HCT116 (cell line): ENCODE data around the gene STX16. TPM values are rescaled to one million over a fixed set of nuclear protein-coding genes. Genes with fewer than 3 reads are reported as not detected.

Source experiments
- ATAC-seq: fragments of 200-7000 bp; cut with Tn5 transposase; 2 replicates; pipeline ENCODE4 v1.9.1; 2020; ENCODE audit warnings: mild to moderate bottlenecking, moderate library complexity
- BruUV-seq: library from RNA; stranded (reverse); fragments of 400-500 nt; replicated peaks from 2 replicates; lab custom pipeline; 2021; lab: Mats Ljungman, UMichigan
- CTCF ChIA-PET: fragments of 300-600 bp; sonication (Branson Sonifier 250); formaldehyde crosslinking; loops from one replicate; lab custom pipeline; 2021; ENCODE audit warnings: antibody characterized with exemption; lab: Charles Lee
- POLR2A ChIA-PET: fragments of 300-600, 350-600 bp; sonication (Branson Sonifier 250); formaldehyde crosslinking; loops from one replicate; lab custom pipeline; 2021; ENCODE audit warnings: antibody characterized with exemption; lab: Charles Lee
- RAD21 ChIA-PET, 2 experiments: fragments of 300-600 bp; sonication (Branson Sonifier 250); formaldehyde crosslinking; loops; one replicate each; lab custom pipeline; 2023; ENCODE audit warnings: low total read pairs in 2 of 2; ENCODE audit not compliant: uncharacterized antibody in 2 of 2, unreplicated experiment in 2 of 2, low non-redundant PET in 1 of 2; lab: Charles Lee
- DNase-seq: peaks from one replicate; pipeline ENCODE4 v3.0.0-alpha.2; 2010; ENCODE audit warnings: low read depth, low spot score
- H2AFZ ChIP-seq: fragments of 200-600 bp; shearing (Covaris generic), sonication (generic); 2 replicates; pipeline ENCODE4 v1.6.1; 2017; ENCODE audit warnings: low read depth, mixed run types, mixed read lengths, antibody characterized with exemption, low read length; ENCODE audit not compliant: poor library complexity, severe bottlenecking
- H3K27ac ChIP-seq: 2 replicates; pipeline ENCODE4 v1.5.1; 2012; ENCODE audit warnings: low read depth, low read length
- H3K27me3 ChIP-seq: fragments of 200-600 bp; sonication (generic); 2 replicates; pipeline ENCODE4 v1.6.1; 2016; ENCODE audit warnings: mixed run types, low read length, mixed read lengths; ENCODE audit not compliant: insufficient read depth
- H3K36me3 ChIP-seq, 2 experiments: fragments of 200-500 bp in 1 of 2; fragments of 200-600 bp in 1 of 2; sonication (Bioruptor generic) in 1 of 2; sonication (generic) in 1 of 2; 2 replicates each; pipeline versions ENCODE4 v1.5.1 to v1.6.1; 2014 to 2016; ENCODE audit warnings: low read length in 2 of 2, inconsistent platforms in 1 of 2, mixed read lengths in 1 of 2, mixed run types in 1 of 2; ENCODE audit not compliant: insufficient read depth in 2 of 2, control insufficient read depth in 1 of 2
- H3K4me1 ChIP-seq, 2 experiments: fragments of 200-600 bp in 1 of 2; sonication (generic) in 1 of 2; 2 replicates each; pipeline versions ENCODE4 v1.5.1 to v1.6.1; 2012 to 2017; ENCODE audit warnings: low read length in 2 of 2, inconsistent platforms in 1 of 2, mild to moderate bottlenecking in 1 of 2, mixed read lengths in 1 of 2, mixed run types in 1 of 2, moderate library complexity in 1 of 2; ENCODE audit not compliant: insufficient read depth in 2 of 2, control insufficient read depth in 1 of 2
- H3K4me2 ChIP-seq: fragments of 200-600 bp; sonication (generic); 2 replicates; pipeline ENCODE4 v1.6.1; 2017; ENCODE audit warnings: mixed run types, low read length, mixed read lengths
- H3K4me3 ChIP-seq, 2 experiments: fragments of 200-600 bp in 1 of 2; sonication (generic) in 1 of 2; replicated peaks in 1 of 2; 2 replicates each; pipeline ENCODE4 v1.5.1; 2011 to 2016; ENCODE audit warnings: low read length in 2 of 2, control low read depth in 1 of 2, low read depth in 1 of 2, mild to moderate bottlenecking in 1 of 2, mixed read lengths in 1 of 2, mixed run types in 1 of 2
- H3K79me2 ChIP-seq: fragments of 200-600 bp; sonication (generic); 2 replicates; pipeline ENCODE4 v1.6.1; 2017; ENCODE audit warnings: mild to moderate bottlenecking, mixed run types, low read length, moderate library complexity, mixed read lengths; ENCODE audit not compliant: insufficient read depth
- H3K9ac ChIP-seq: fragments of 200-600 bp; sonication (generic); 2 replicates; pipeline ENCODE4 v1.6.1; 2016; ENCODE audit warnings: low read length, mixed read lengths
- H3K9me2 ChIP-seq: fragments of 200-600 bp; sonication (generic), shearing (Covaris generic); 2 replicates; pipeline ENCODE4 v1.6.1; 2017; ENCODE audit warnings: mixed run types, mild to moderate bottlenecking, moderate library complexity; ENCODE audit not compliant: insufficient read depth
- H3K9me3 ChIP-seq, 2 experiments: fragments of 200-500 bp in 1 of 2; fragments of 200-600 bp in 1 of 2; sonication (Bioruptor generic) in 1 of 2; sonication (generic) in 1 of 2; 2 replicates each; pipeline ENCODE4 v1.6.1; 2014 to 2017; ENCODE audit warnings: low read length in 2 of 2, mixed read lengths in 2 of 2, inconsistent platforms in 1 of 2, low read depth in 1 of 2, mild to moderate bottlenecking in 1 of 2, mixed run types in 1 of 2, moderate library complexity in 1 of 2; ENCODE audit not compliant: control insufficient read depth in 1 of 2, insufficient read depth in 1 of 2
- H4K20me1 ChIP-seq: fragments of 200-600 bp; sonication (generic), shearing (Covaris generic); 2 replicates; pipeline ENCODE4 v1.6.1; 2017; ENCODE audit warnings: mixed run types, mild to moderate bottlenecking, moderate library complexity; ENCODE audit not compliant: insufficient read depth
- CBX3 ChIP-seq: IDR thresholded peaks from 2 replicates; pipeline ENCODE4 v1.6.1; 2012; ENCODE audit warnings: low read depth
- CEBPB ChIP-seq: IDR thresholded peaks from 2 replicates; pipeline ENCODE4 v1.6.1; 2012; ENCODE audit warnings: low read depth
- EGR1 ChIP-seq: IDR thresholded peaks from 2 replicates; pipeline ENCODE4 v1.6.1; 2012; ENCODE audit warnings: low read depth
- ELF1 ChIP-seq: IDR thresholded peaks from 2 replicates; pipeline ENCODE4 v1.6.1; 2012; ENCODE audit warnings: low read depth, borderline replicate concordance
- EZH2 ChIP-seq: fragments of 200-600 bp; sonication (generic); IDR thresholded peaks from 2 replicates; pipeline ENCODE4 v1.6.1; 2017; ENCODE audit warnings: antibody characterized with exemption, mixed run types
- JUND ChIP-seq: IDR thresholded peaks from 2 replicates; pipeline ENCODE4 v1.6.1; 2012
- POLR2A ChIP-seq: IDR thresholded peaks from 2 replicates; pipeline ENCODE4 v1.7.0; 2011; ENCODE audit warnings: borderline replicate concordance; ENCODE audit not compliant: insufficient read depth, insufficient read length; ENCODE audit errors: extremely low read depth
- POLR2AphosphoS5 ChIP-seq: IDR thresholded peaks from 2 replicates; pipeline ENCODE4 v1.6.1; 2011; ENCODE audit warnings: mild to moderate bottlenecking, low read depth, low read length, moderate library complexity
- SIN3A ChIP-seq: IDR thresholded peaks from 2 replicates; pipeline ENCODE4 v1.6.1; 2012; ENCODE audit warnings: low read depth
- SP1 ChIP-seq: IDR thresholded peaks from 2 replicates; pipeline ENCODE4 v1.6.1; 2012; ENCODE audit warnings: low read depth
- TCF7L2 ChIP-seq: IDR thresholded peaks from 2 replicates; pipeline ENCODE4 v1.7.0; 2011; ENCODE audit warnings: borderline replicate concordance, inconsistent platforms; ENCODE audit not compliant: insufficient read depth, insufficient read length; ENCODE audit errors: extremely low read depth
- YY1 ChIP-seq: IDR thresholded peaks from 2 replicates; pipeline ENCODE4 v1.6.1; 2011; ENCODE audit warnings: low read length, low read depth, moderate library complexity, mild to moderate bottlenecking; ENCODE audit not compliant: insufficient replicate concordance; ENCODE audit errors: extremely low read depth
- ZNF274 ChIP-seq: fragments of 200-500 bp; sonication (Bioruptor generic); IDR thresholded peaks from 2 replicates; pipeline ENCODE4 v1.6.1; 2014; ENCODE audit warnings: mild to moderate bottlenecking, low read depth, low read length, inconsistent platforms
- intact Hi-C: fragments of 100-400 bp; cut with micrococcal nuclease; formaldehyde crosslinking; loops from 2 replicates; pipeline ENCODE4 v1.10.0; 2022
- total RNA-seq: library from RNA; stranded (reverse); gene quantifications from one replicate; pipeline ENCODE4 v1.2.1, GENCODE V29; 2021; ENCODE audit not compliant: unreplicated experiment
- TF ChIP-seq, protein P1 (sequence below): IDR thresholded peaks from 2 replicates; pipeline ENCODE4 v1.6.1; 2012
- TF ChIP-seq, protein P2 (sequence below): IDR thresholded peaks from 2 replicates; pipeline ENCODE4 v1.6.1; 2012; ENCODE audit warnings: low read depth

Gene STX16
- total RNA-seq, 1 experiment from 2014 or later: 55.1 TPM

DNA sequence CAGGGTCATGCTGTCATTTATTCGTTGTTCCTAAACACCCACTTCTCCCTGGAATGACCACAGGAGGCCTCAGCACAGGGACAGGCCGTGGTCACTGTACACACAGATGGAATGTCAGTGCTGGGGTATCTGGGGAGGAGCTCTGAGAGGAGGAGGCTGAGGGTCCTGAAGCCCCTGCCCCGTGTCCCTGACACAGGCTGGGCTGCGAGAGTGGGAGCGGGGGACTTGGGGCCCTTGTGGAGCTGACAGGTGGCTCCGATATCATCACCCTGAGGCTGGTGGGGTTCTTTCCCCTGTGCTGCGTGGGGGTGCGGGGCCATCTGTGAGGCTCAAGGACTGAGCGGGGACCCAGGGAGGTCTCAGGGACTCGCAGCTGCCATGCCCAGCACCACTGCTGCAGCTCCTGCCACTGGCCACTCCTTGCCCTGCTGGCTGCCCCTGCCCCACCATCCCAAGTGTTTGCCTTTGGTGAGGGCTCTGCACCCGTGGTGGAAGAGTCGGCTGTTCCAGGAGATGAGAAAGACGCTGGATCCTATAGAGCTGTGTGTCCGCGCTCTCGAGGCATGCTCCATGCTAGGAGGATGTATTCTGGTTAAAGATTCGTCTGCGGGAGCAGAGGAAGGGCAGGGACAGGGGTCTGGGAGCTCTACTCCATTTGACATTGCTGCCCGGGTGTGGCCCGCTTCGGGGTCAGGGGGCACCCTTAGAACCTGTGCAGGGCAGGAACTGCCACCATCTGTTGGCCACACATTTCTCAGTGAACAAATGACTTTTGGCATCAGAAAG, 60.4 kb downstream of the STX16 start:
- no peak for DNase-seq
- intact Hi-C loops: no loop called here
- ChIA-PET RAD21 (no interaction called here), POLR2A (no interaction called here)
- no peaks in the 10 kb centered on the region for H3K4me1 ChIP-seq
- no TSS peak for BruUV-seq
- no peaks in the 10 kb centered on the region for H3K9me2 ChIP-seq
- no peak overlapping the region for H3K4me3 ChIP-seq
- no peak overlapping the region for H2AFZ ChIP-seq
- no peak for TF ChIP-seq POLR2A
- TF ChIP-seq, protein P1, sequence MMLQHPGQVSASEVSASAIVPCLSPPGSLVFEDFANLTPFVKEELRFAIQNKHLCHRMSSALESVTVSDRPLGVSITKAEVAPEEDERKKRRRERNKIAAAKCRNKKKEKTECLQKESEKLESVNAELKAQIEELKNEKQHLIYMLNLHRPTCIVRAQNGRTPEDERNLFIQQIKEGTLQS: no peak
- TF ChIP-seq ELF1: no peak
- no peak for TF ChIP-seq EGR1
- no peak for TF ChIP-seq JUND
- no peak for TF ChIP-seq TCF7L2
- TF ChIP-seq YY1: no peak
- TF ChIP-seq CEBPB: no peak
- TF ChIP-seq ZNF274: no peak
- no peak for TF ChIP-seq SP1
- TF ChIP-seq CBX3: no peak
- no peak for TF ChIP-seq SIN3A
- TF ChIP-seq EZH2: no peak
- TF ChIP-seq, protein P2, sequence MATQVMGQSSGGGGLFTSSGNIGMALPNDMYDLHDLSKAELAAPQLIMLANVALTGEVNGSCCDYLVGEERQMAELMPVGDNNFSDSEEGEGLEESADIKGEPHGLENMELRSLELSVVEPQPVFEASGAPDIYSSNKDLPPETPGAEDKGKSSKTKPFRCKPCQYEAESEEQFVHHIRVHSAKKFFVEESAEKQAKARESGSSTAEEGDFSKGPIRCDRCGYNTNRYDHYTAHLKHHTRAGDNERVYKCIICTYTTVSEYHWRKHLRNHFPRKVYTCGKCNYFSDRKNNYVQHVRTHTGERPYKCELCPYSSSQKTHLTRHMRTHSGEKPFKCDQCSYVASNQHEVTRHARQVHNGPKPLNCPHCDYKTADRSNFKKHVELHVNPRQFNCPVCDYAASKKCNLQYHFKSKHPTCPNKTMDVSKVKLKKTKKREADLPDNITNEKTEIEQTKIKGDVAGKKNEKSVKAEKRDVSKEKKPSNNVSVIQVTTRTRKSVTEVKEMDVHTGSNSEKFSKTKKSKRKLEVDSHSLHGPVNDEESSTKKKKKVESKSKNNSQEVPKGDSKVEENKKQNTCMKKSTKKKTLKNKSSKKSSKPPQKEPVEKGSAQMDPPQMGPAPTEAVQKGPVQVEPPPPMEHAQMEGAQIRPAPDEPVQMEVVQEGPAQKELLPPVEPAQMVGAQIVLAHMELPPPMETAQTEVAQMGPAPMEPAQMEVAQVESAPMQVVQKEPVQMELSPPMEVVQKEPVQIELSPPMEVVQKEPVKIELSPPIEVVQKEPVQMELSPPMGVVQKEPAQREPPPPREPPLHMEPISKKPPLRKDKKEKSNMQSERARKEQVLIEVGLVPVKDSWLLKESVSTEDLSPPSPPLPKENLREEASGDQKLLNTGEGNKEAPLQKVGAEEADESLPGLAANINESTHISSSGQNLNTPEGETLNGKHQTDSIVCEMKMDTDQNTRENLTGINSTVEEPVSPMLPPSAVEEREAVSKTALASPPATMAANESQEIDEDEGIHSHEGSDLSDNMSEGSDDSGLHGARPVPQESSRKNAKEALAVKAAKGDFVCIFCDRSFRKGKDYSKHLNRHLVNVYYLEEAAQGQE: no peak
- no peak for TF ChIP-seq POLR2AphosphoS5
- TF ChIP-seq, all 23 proteins: peak for 0
- CTCF ChIA-PET: interaction anchor here (1.6 kb wide), 1 partner anchor 230 kb away, joined by 3 read pairs; no protein-coding TSS in a partner anchor
- Histone ChIP-seq H3K27me3 (no peaks in the 10 kb centered on the region), H3K4me2 (no peak overlapping the region), H3K36me3 (no peaks in the 10 kb centered on the region), H4K20me1 (no peaks in the 10 kb centered on the region), H3K9ac (no peak overlapping the region), H3K9me3 (no peaks in the 10 kb centered on the region), H3K27ac (no peak overlapping the region), H3K79me2 (no peaks in the 10 kb centered on the region)
- no peak for ATAC-seq
